Endothelial cell (in vitro differentiated cells): ENCODE results near the gene LRRC2. TPM values are rescaled to one million over a fixed set of nuclear protein-coding genes. Genes with fewer than 3 reads are reported as not detected.

Experiments
- DNase-seq: peaks from one replicate; pipeline ENCODE4 v3.0.0; 2021; ENCODE audit warnings: low spot score
- H3K27ac Mint-ChIP-seq: one replicate; pipeline ENCODE4 v1.8.0; 2021; ENCODE audit warnings: mixed read lengths, inconsistent platforms; ENCODE audit not compliant: unreplicated experiment
- H3K27me3 Mint-ChIP-seq: one replicate; pipeline ENCODE4 v1.8.0; 2021; ENCODE audit warnings: mild to moderate bottlenecking, moderate library complexity, mixed read lengths, inconsistent platforms; ENCODE audit not compliant: unreplicated experiment
- H3K36me3 Mint-ChIP-seq: one replicate; pipeline ENCODE4 v1.8.0; 2021; ENCODE audit warnings: mild to moderate bottlenecking, low read depth, mixed read lengths, inconsistent platforms; ENCODE audit not compliant: unreplicated experiment
- H3K4me1 Mint-ChIP-seq: one replicate; pipeline ENCODE4 v1.8.0; 2021; ENCODE audit warnings: mild to moderate bottlenecking, mixed read lengths, inconsistent platforms; ENCODE audit not compliant: unreplicated experiment
- H3K4me3 Mint-ChIP-seq: one replicate; pipeline ENCODE4 v1.8.0; 2021; ENCODE audit warnings: mild to moderate bottlenecking, mixed read lengths, inconsistent platforms; ENCODE audit not compliant: unreplicated experiment
- H3K9me3 Mint-ChIP-seq: one replicate; pipeline ENCODE4 v1.8.0; 2021; ENCODE audit warnings: mixed read lengths, inconsistent platforms; ENCODE audit not compliant: unreplicated experiment
- CTCF ChIP-seq: fragments of 200-600 bp; sonication (generic); IDR thresholded peaks from one replicate; pipeline ENCODE4 v1.5.0; 2021; ENCODE audit warnings: antibody characterized with exemption; ENCODE audit not compliant: unreplicated experiment
- total RNA-seq: library from RNA; stranded (reverse); fragmentation: NEBNext Ultra II Directional; extraction: Animal tissue kit (Norgen Biotek cat#: 25700); gene quantifications from one replicate; pipeline ENCODE4 v1.2.1, GENCODE V29; 2021; ENCODE audit not compliant: unreplicated experiment

The LRRC2 gene
- total RNA-seq, 1 donor from 2014 or later: 0.23 TPM

- TF ChIP-seq CTCF: no peak
Measured at GRCh38 chr3:46479021-46479420, 87.1 kb downstream of the LRRC2 start.

GRCh38 chr3:46478341-46478740 is 87.8 kb downstream of the LRRC2 start:
- Mint-ChIP-seq H3K4me1 (peaks cover 18% of the 10 kb centered on the region), H3K36me3 (peaks cover 3% of the 10 kb centered on the region), H3K27me3 (peaks cover 1% of the 10 kb centered on the region), H3K9me3 (no peaks in the 10 kb centered on the region), H3K4me3 (no peak overlapping the region), H3K27ac (no peak overlapping the region)
- DNase-seq: no peak
- no peak for TF ChIP-seq CTCF

More at GRCh38 chr3:46479021-46479420, 87.1 kb downstream of the LRRC2 start:
- H3K36me3 Mint-ChIP-seq: peaks cover 3% of the 10 kb centered on the region
- peaks cover 18% of the 10 kb centered on the region for H3K4me1 Mint-ChIP-seq
- no peaks in the 10 kb centered on the region for H3K9me3 Mint-ChIP-seq
- no peak overlapping the region for H3K27ac Mint-ChIP-seq
- no peak overlapping the region for H3K4me3 Mint-ChIP-seq
- peaks cover 3% of the 10 kb centered on the region for H3K27me3 Mint-ChIP-seq
- DNase-seq: no peak

DNA sequence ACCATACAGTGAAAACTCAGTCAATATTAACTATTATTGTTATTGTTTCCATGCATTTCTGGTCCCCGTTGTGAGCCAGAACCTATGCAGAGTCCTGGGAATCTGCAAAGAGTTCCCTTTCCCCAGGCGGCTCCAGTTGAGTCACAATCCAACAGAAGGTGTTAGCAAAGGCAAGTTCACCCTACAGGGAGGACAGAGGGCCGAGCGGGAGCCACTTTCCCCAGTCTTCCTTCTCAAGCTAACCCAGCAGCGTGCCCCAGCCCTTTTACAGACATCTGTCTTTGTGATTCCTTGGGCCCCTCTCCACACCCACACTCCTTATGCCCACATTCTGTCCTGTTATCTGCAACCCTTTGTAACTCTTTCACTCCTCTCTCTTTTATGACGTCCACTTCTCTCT is 88.3 kb downstream of the LRRC2 start:
- no peaks in the 10 kb centered on the region for H3K27me3 Mint-ChIP-seq
- no peak overlapping the region for H3K27ac Mint-ChIP-seq
- peaks cover 13% of the 10 kb centered on the region for H3K4me1 Mint-ChIP-seq
- TF ChIP-seq CTCF: no peak
- no peak overlapping the region for H3K4me3 Mint-ChIP-seq
- DNase-seq: no peak
- H3K9me3 Mint-ChIP-seq: no peaks in the 10 kb centered on the region
- H3K36me3 Mint-ChIP-seq: peaks cover 3% of the 10 kb centered on the region

DNA sequence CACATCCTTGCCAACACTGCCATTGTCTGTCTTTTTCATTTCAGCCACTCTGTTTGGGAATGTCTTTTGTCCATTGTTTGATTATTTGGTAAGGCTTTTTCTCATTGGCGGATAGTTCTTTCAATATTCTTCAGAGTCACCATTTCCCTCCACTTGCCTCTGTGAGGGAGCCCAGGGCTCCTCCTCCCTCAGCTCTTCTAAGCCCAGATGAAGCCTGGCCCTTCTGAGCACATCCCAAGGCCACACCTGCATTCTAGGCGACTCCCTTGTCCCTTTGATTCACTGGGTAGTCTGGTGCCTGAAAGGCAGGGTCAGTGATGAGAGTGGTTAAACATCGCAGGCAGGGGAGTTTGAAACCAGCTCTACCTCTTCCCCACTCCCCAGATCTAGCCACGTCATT is 89.0 kb downstream of the LRRC2 start:
- no peaks in the 10 kb centered on the region for H3K27me3 Mint-ChIP-seq
- H3K36me3 Mint-ChIP-seq: peaks cover 3% of the 10 kb centered on the region

DNA sequence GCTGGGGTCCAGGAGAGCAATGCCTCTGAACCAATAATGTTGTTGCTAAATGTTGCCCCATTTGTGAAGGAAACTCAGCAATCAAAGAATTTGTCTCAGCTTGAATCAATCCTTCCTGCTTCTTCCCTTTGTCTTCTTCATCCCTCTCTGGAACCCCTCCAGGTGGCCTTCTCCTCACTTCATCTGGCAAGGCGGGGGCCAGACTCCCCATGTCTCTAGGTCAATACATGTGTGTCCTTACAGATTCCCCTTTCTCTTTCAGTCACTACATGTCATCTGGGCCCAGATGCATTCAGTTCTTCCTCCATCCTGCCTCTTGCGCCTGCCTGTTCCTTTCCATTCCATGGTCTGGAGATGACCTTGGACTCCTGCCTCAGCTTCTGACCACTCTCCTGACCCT is 93.4 kb downstream of the LRRC2 start:
- Mint-ChIP-seq H3K27ac (no peak overlapping the region), H3K9me3 (no peaks in the 10 kb centered on the region), H3K4me1 (no peaks in the 10 kb centered on the region), H3K27me3 (no peaks in the 10 kb centered on the region), H3K4me3 (no peak overlapping the region), H3K36me3 (peaks cover 3% of the 10 kb centered on the region)
- no peak for TF ChIP-seq CTCF
- no peak for DNase-seq

More for the DNA sequence above, 89.0 kb downstream of the LRRC2 start:
- Mint-ChIP-seq H3K9me3 (no peaks in the 10 kb centered on the region), H3K4me3 (no peak overlapping the region), H3K4me1 (peaks cover 13% of the 10 kb centered on the region), H3K27ac (no peak overlapping the region)
- no peak for DNase-seq
- TF ChIP-seq CTCF: no peak
